ENCODE measurements around the gene CHCHD3. TPM values are rescaled to one million over a fixed set of nuclear protein-coding genes. Genes with fewer than 3 reads are reported as not detected.

CHCHD3 gene
- total and polyA plus RNA-seq, 2 donors, result 22.5 to 56.6 TPM

GRCh38 chr7:132996581-132997242 lies 85.2 kb downstream of the CHCHD3 start:
- no peak overlapping the region for H3K27ac ChIP-seq (ENCODE audit: low read depth in 1 of 2, low read length in 1 of 2)
- peaks cover under 1 to 3% of the 10 kb centered on the region in 2 donors for H3K4me1 ChIP-seq (ENCODE audit: control insufficient read depth in 2 of 2, insufficient read depth in 2 of 2, low read length in 2 of 2)
- 97% methylated on average over 17 of the region's 17 CpGs for WGBS
- H3K4me3 ChIP-seq (ENCODE audit: low read length in 2 of 2), result no peak overlapping the region
- no peaks in the 10 kb centered on the region for H3K9me3 ChIP-seq (ENCODE audit: control insufficient read depth in 2 of 2, insufficient read depth in 1 of 2, low read length in 1 of 2)
- no peaks in the 10 kb centered on the region for H3K36me3 ChIP-seq (ENCODE audit: control insufficient read depth in 2 of 2, insufficient read depth in 2 of 2, low read length in 1 of 2)
- no peaks in the 10 kb centered on the region for H3K27me3 ChIP-seq (ENCODE audit: control insufficient read depth in 2 of 2, insufficient read depth in 1 of 2, low read length in 1 of 2)
- DNase-seq (ENCODE audit: low read depth in 6 of 9, low spot score in 9 of 9), result no peak

- Histone ChIP-seq H3K36me3 (ENCODE audit: control insufficient read depth in 2 of 2, insufficient read depth in 2 of 2, low read length in 1 of 2) (no peaks in the 10 kb centered on the region), H3K27me3 (ENCODE audit: control insufficient read depth in 2 of 2, insufficient read depth in 1 of 2, low read length in 1 of 2) (no peaks in the 10 kb centered on the region), H3K4me3 (ENCODE audit: low read length in 2 of 2) (no peak overlapping the region), H3K4me1 (ENCODE audit: control insufficient read depth in 2 of 2, insufficient read depth in 2 of 2, low read length in 2 of 2) (no peaks in the 10 kb centered on the region), H3K9me3 (ENCODE audit: control insufficient read depth in 2 of 2, insufficient read depth in 1 of 2, low read length in 1 of 2) (no peaks in the 10 kb centered on the region), H3K27ac (ENCODE audit: low read depth in 1 of 2, low read length in 1 of 2) (no peak overlapping the region)
- DNase-seq (ENCODE audit: low read depth in 6 of 9, low spot score in 9 of 9), result no peak
- 96% methylated on average over 5 of the region's 5 CpGs for WGBS
These were observed 88.4 kb downstream of the CHCHD3 start for GRCh38 chr7:132993377-132994013.

- WGBS, result 96% methylated on average over 9 of the region's 9 CpGs
- Histone ChIP-seq H3K4me1 (ENCODE audit: control insufficient read depth in 2 of 2, insufficient read depth in 2 of 2, low read length in 2 of 2) (no peaks in the 10 kb centered on the region), H3K9me3 (ENCODE audit: control insufficient read depth in 2 of 2, insufficient read depth in 1 of 2, low read length in 1 of 2) (no peaks in the 10 kb centered on the region), H3K4me3 (ENCODE audit: low read length in 2 of 2) (no peak overlapping the region), H3K27ac (ENCODE audit: low read depth in 1 of 2, low read length in 1 of 2) (no peak overlapping the region), H3K27me3 (ENCODE audit: control insufficient read depth in 2 of 2, insufficient read depth in 1 of 2, low read length in 1 of 2) (no peaks in the 10 kb centered on the region), H3K36me3 (ENCODE audit: control insufficient read depth in 2 of 2, insufficient read depth in 2 of 2, low read length in 1 of 2) (no peaks in the 10 kb centered on the region)
- DNase-seq (ENCODE audit: low read depth in 6 of 9, low spot score in 9 of 9), result no peak
These were observed 90.0 kb downstream of the CHCHD3 start for GRCh38 chr7:132991615-132992587.

GRCh38 chr7:132988117-132988516 lies 93.8 kb downstream of the CHCHD3 start:
- WGBS, result 100% methylated on average over 1 of the region's 1 CpG
- Histone ChIP-seq H3K27ac (ENCODE audit: low read depth in 1 of 2, low read length in 1 of 2) (no peak overlapping the region), H3K4me1 (ENCODE audit: control insufficient read depth in 2 of 2, insufficient read depth in 2 of 2, low read length in 2 of 2) (no peaks in the 10 kb centered on the region), H3K36me3 (ENCODE audit: control insufficient read depth in 2 of 2, insufficient read depth in 2 of 2, low read length in 1 of 2) (peaks cover 0 to 3% of the 10 kb centered on the region in 2 donors), H3K4me3 (ENCODE audit: low read length in 2 of 2) (no peak overlapping the region), H3K9me3 (ENCODE audit: control insufficient read depth in 2 of 2, insufficient read depth in 1 of 2, low read length in 1 of 2) (no peaks in the 10 kb centered on the region), H3K27me3 (ENCODE audit: control insufficient read depth in 2 of 2, insufficient read depth in 1 of 2, low read length in 1 of 2) (no peaks in the 10 kb centered on the region)
- no peak for DNase-seq (ENCODE audit: low read depth in 6 of 9, low spot score in 9 of 9)

GRCh38 chr7:132980402-132980801 lies 101.5 kb downstream of the CHCHD3 start:
- 94% methylated on average over 1 of the region's 1 CpG for WGBS
- no peaks in the 10 kb centered on the region for H3K9me3 ChIP-seq (ENCODE audit: control insufficient read depth in 2 of 2, insufficient read depth in 1 of 2, low read length in 1 of 2)
- no peak for DNase-seq (ENCODE audit: low read depth in 6 of 9, low spot score in 9 of 9)

GRCh38 chr7:132979524-132979923 lies 102.4 kb downstream of the CHCHD3 start:
- no peak overlapping the region for H3K4me3 ChIP-seq (ENCODE audit: low read length in 2 of 2)
- peaks cover 0 to 3% of the 10 kb centered on the region in 2 donors for H3K36me3 ChIP-seq (ENCODE audit: control insufficient read depth in 2 of 2, insufficient read depth in 2 of 2, low read length in 1 of 2)
- no peak for DNase-seq (ENCODE audit: low read depth in 6 of 9, low spot score in 9 of 9)
- H3K4me1 ChIP-seq (ENCODE audit: control insufficient read depth in 2 of 2, insufficient read depth in 2 of 2, low read length in 2 of 2), result no peaks in the 10 kb centered on the region
- no peak overlapping the region for H3K27ac ChIP-seq (ENCODE audit: low read depth in 1 of 2, low read length in 1 of 2)
- no peaks in the 10 kb centered on the region for H3K9me3 ChIP-seq (ENCODE audit: control insufficient read depth in 2 of 2, insufficient read depth in 1 of 2, low read length in 1 of 2)
- no peaks in the 10 kb centered on the region for H3K27me3 ChIP-seq (ENCODE audit: control insufficient read depth in 2 of 2, insufficient read depth in 1 of 2, low read length in 1 of 2)

More at GRCh38 chr7:132980402-132980801, 101.5 kb downstream of the CHCHD3 start:
- H3K27ac ChIP-seq (ENCODE audit: low read depth in 1 of 2, low read length in 1 of 2), result no peak overlapping the region
- no peaks in the 10 kb centered on the region for H3K4me1 ChIP-seq (ENCODE audit: control insufficient read depth in 2 of 2, insufficient read depth in 2 of 2, low read length in 2 of 2)
- H3K27me3 ChIP-seq (ENCODE audit: control insufficient read depth in 2 of 2, insufficient read depth in 1 of 2, low read length in 1 of 2), result no peaks in the 10 kb centered on the region
- no peak overlapping the region for H3K4me3 ChIP-seq (ENCODE audit: low read length in 2 of 2)
- H3K36me3 ChIP-seq (ENCODE audit: control insufficient read depth in 2 of 2, insufficient read depth in 2 of 2, low read length in 1 of 2), result peaks cover 0 to 3% of the 10 kb centered on the region in 2 donors

- no peak overlapping the region for H3K27ac ChIP-seq (ENCODE audit: low read depth in 1 of 2, low read length in 1 of 2)
- no peaks in the 10 kb centered on the region for H3K4me1 ChIP-seq (ENCODE audit: control insufficient read depth in 2 of 2, insufficient read depth in 2 of 2, low read length in 2 of 2)
- 94% methylated on average over 1 of the region's 1 CpG for WGBS
- DNase-seq (ENCODE audit: low read depth in 6 of 9, low spot score in 9 of 9), result no peak
- H3K36me3 ChIP-seq (ENCODE audit: control insufficient read depth in 2 of 2, insufficient read depth in 2 of 2, low read length in 1 of 2), result peaks cover 3 to 9% of the 10 kb centered on the region in 2 donors
- no peaks in the 10 kb centered on the region for H3K27me3 ChIP-seq (ENCODE audit: control insufficient read depth in 2 of 2, insufficient read depth in 1 of 2, low read length in 1 of 2)
- H3K4me3 ChIP-seq (ENCODE audit: low read length in 2 of 2), result no peak overlapping the region
- H3K9me3 ChIP-seq (ENCODE audit: control insufficient read depth in 2 of 2, insufficient read depth in 1 of 2, low read length in 1 of 2), result no peaks in the 10 kb centered on the region
These were observed 104.7 kb downstream of the CHCHD3 start for GRCh38 chr7:132977234-132977633.

GRCh38 chr7:132972745-132973144 lies 109.1 kb downstream of the CHCHD3 start:
- Histone ChIP-seq H3K4me3 (ENCODE audit: low read length in 2 of 2) (no peak overlapping the region), H3K4me1 (ENCODE audit: control insufficient read depth in 2 of 2, insufficient read depth in 2 of 2, low read length in 2 of 2) (no peaks in the 10 kb centered on the region), H3K27me3 (ENCODE audit: control insufficient read depth in 2 of 2, insufficient read depth in 1 of 2, low read length in 1 of 2) (no peaks in the 10 kb centered on the region), H3K27ac (ENCODE audit: low read depth in 1 of 2, low read length in 1 of 2) (no peak overlapping the region), H3K36me3 (ENCODE audit: control insufficient read depth in 2 of 2, insufficient read depth in 2 of 2, low read length in 1 of 2) (peaks cover 3 to 9% of the 10 kb centered on the region in 2 donors), H3K9me3 (ENCODE audit: control insufficient read depth in 2 of 2, insufficient read depth in 1 of 2, low read length in 1 of 2) (no peaks in the 10 kb centered on the region)
- DNase-seq (ENCODE audit: low read depth in 6 of 9, low spot score in 9 of 9), result no peak
- WGBS, result 95% methylated on average over 1 of the region's 1 CpG

- Histone ChIP-seq H3K4me1 (ENCODE audit: control insufficient read depth in 2 of 2, insufficient read depth in 2 of 2, low read length in 2 of 2) (no peaks in the 10 kb centered on the region), H3K27ac (ENCODE audit: low read depth in 1 of 2, low read length in 1 of 2) (no peak overlapping the region), H3K9me3 (ENCODE audit: control insufficient read depth in 2 of 2, insufficient read depth in 1 of 2, low read length in 1 of 2) (no peaks in the 10 kb centered on the region), H3K36me3 (ENCODE audit: control insufficient read depth in 2 of 2, insufficient read depth in 2 of 2, low read length in 1 of 2) (peaks cover 3 to 9% of the 10 kb centered on the region in 2 donors), H3K27me3 (ENCODE audit: control insufficient read depth in 2 of 2, insufficient read depth in 1 of 2, low read length in 1 of 2) (no peaks in the 10 kb centered on the region), H3K4me3 (ENCODE audit: low read length in 2 of 2) (no peak overlapping the region)
- WGBS, result 99% methylated on average over 1 of the region's 1 CpG
- DNase-seq (ENCODE audit: low read depth in 6 of 9, low spot score in 9 of 9), result no peak
These were observed 111.6 kb downstream of the CHCHD3 start for GRCh38 chr7:132970257-132970656.
